Measurements from ENCODE around the gene IKZF1.

DNA sequence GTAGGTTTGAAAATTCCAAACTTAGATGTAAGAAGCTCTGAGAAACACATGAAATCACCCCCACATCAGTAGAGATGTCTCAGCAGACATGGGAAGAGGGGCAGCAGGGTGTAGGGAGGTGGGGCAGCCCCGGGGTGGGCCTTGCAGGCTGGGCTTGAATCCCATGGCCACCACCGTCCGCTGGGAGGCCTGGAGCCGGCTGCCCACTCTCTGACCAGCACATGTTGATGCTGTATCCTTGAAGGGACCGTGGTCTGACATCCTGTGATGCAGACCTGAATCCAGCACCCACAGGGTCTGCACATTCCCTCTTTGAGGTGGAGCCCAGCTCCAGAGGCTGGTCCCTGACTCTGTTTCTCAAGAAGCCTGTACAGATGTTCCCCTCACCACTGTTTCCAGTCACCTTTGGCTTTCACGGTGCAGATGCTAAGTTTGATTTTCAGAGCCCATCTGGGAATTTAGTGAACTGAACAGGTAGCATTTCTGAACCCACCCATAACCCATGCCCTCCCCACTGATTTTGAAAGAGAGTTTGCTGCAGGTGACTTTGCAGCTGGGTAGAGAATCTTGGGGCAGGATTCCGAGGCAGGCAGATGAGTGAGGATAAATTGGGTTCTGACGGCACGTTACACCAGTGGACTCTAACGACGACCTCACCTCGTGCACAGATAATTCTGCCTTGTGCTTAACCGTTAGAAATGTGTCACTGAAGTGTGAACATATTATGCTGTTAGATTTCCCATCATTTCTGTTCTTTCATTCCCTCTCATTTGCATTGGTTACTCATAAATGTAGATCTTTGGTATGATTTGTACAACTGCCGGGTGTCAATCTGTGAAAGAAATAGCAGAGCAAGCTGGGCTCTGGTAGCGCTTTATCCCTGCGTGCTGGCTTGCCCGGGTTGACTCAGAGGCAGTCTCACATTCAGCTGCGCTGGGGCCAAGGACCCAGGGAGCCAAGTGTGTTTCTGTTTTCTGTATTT, 45.7 kb downstream of the IKZF1 start:
- TF ChIP-seq, protein P1, sequence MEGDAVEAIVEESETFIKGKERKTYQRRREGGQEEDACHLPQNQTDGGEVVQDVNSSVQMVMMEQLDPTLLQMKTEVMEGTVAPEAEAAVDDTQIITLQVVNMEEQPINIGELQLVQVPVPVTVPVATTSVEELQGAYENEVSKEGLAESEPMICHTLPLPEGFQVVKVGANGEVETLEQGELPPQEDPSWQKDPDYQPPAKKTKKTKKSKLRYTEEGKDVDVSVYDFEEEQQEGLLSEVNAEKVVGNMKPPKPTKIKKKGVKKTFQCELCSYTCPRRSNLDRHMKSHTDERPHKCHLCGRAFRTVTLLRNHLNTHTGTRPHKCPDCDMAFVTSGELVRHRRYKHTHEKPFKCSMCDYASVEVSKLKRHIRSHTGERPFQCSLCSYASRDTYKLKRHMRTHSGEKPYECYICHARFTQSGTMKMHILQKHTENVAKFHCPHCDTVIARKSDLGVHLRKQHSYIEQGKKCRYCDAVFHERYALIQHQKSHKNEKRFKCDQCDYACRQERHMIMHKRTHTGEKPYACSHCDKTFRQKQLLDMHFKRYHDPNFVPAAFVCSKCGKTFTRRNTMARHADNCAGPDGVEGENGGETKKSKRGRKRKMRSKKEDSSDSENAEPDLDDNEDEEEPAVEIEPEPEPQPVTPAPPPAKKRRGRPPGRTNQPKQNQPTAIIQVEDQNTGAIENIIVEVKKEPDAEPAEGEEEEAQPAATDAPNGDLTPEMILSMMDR (conservative IDR thresholded peaks at IDR 0.05 in 1 of 2, IDR thresholded peaks at IDR 0.05 in 1 of 2; ENCODE audit: extremely low read depth in 1 of 2, insufficient read depth in 1 of 2, low read depth in 1 of 2, low read length in 2 of 2), result no peak
- no peak for TF ChIP-seq EZH2 (IDR thresholded peaks at IDR 0.05; ENCODE audit: borderline replicate concordance, low read length)
